ENCODE measurements around the gene LIN9.
"Not testable (repeated sequence)": the region's sequence is repeated elsewhere in the genome, so short reads cannot be mapped to it uniquely, and the experiment has no call there.

The LIN9 gene

DNA sequence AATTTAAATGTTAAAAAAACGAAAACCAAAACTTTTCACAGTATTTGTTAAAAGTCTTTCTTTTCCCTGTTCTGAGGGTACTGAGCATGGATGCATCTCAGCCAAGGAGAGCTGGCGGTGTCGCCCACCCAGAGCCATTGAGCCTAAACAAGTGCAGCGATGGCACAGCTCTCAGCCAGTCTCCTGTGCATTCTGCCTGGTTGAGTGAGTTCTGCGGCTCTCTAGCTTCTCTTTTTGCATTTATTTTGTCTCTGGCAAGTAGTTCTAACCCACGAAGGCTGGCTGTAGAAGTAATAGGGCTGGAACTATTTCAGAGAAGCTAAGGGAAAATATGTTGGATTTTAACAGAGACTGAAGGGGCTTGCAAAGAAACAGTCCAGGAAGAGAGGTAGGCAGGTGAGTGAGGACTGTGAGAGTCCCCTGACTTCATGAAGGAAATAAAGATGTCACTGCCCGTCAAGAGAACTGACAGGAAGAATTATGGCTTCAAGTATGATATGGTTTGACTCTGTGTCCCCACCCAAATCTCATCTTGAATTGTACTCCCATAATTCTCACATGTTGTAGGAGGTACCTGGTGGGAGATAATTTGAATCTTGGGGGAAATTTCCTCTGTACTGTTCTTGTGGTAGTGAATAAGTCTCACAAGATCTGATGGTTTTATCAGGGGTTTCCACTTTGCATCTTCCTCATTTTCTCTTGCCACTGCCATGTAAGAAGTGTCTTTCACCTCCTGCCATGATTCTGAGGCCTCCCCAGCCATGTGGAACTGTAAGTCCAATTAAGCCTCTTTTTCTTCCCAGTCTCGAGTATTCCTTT, 35.7 kb upstream of the LIN9 start:
- 77 to 82% methylated on average over 7 to 8 of the region's 8 CpGs for WGBS, 2 experiments
- Histone ChIP-seq H3K27me3 (ENCODE audit: control insufficient read depth, insufficient read depth, low read length, poor library complexity, severe bottlenecking) (no peaks in the 10 kb centered on the region), H3K4me1 (ENCODE audit: control insufficient read depth, insufficient read depth, low read length) (no peaks in the 10 kb centered on the region), H3K4me3 (ENCODE audit: insufficient read depth, low read depth, low read length) (no peak overlapping the region), H3K9me3 (ENCODE audit: control insufficient read depth, low read length) (no peaks in the 10 kb centered on the region), H3K27ac (ENCODE audit: insufficient read depth, low read depth, low read length, poor library complexity, severe bottlenecking) (no peak overlapping the region), H3K36me3 (ENCODE audit: control insufficient read depth, insufficient read depth, low read length) (no peaks in the 10 kb centered on the region)

DNA sequence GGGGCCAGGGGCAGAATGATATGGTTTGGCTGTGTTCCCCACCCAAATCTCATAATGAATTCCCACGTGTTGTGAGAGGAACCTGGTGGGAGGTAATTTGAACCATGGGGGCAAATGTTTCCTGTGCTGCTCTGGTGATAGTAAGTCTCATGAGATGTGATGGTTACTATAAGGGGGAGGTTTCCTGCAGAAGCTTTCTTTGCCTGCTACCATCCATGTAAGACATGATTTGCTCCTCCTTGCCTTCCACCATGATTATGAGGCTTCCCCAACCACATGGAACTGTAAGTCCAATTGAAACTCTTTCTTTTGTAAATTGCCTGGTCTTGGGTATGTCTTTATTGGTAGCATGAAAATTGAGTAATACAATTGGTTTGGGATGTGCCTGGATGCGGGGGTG, 33.7 kb upstream of the LIN9 start:
- H3K4me3 ChIP-seq (ENCODE audit: insufficient read depth, low read depth, low read length), result no peak overlapping the region
- WGBS, 2 experiments, result 89 to 96% methylated on average over 1 of the region's 2 CpGs
- H3K27ac ChIP-seq (ENCODE audit: insufficient read depth, low read depth, low read length, poor library complexity, severe bottlenecking), result no peak overlapping the region
- no peaks in the 10 kb centered on the region for H3K9me3 ChIP-seq (ENCODE audit: control insufficient read depth, low read length)
- no peaks in the 10 kb centered on the region for H3K4me1 ChIP-seq (ENCODE audit: control insufficient read depth, insufficient read depth, low read length)
- H3K27me3 ChIP-seq (ENCODE audit: control insufficient read depth, insufficient read depth, low read length, poor library complexity, severe bottlenecking), result no peaks in the 10 kb centered on the region
- no peaks in the 10 kb centered on the region for H3K36me3 ChIP-seq (ENCODE audit: control insufficient read depth, insufficient read depth, low read length)

DNA sequence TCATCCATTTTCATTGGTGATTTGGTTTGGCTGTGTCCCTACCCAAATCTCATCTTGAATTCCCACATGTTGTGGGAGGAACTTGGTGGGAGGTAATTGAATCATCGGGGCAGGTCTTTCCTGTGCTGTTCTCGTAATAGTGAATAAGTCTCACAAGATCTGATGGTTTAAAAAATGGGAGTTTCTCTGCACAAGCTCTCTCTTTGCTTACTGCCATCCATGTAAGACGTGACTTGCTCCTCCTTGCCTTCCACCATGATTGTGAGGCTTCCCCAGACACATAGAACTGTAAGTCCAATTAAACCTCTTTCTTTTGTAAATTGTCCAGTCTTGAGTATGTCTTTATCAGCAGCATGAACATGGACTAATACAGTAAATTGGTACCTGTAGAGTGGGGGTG, 31.1 kb upstream of the LIN9 start:
- H3K9me3 ChIP-seq (ENCODE audit: control insufficient read depth, low read length), result not testable (repeated sequence)
- 92 to 97% methylated on average over 3 of the region's 3 CpGs for WGBS, 2 experiments

DNA sequence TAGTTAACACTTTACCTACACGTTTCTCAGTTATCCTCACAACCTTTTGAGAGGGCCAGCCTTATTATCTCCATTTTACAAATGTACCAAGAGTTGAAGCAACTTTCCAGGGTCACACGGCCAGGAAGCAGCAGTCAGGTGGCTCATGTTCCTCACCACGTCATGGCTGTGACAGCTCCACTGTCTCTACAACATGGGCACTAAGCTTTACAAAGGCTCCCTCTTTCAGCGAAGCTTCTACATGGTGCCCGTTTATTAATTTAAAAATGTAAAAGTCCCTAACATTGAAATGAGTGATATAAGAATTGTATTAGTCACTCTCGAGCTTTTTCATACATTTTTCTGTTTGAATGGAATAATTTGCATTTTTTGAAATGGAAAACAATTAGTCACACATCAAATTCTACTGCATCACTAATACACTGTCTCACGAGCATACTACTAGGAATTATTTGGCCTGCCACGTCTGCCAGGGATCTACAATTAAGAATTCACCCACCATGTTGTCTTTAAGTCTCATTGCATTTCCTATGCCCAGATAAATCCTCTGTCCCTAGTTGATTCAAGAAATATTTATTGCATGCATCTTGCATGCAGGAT, 28.4 kb upstream of the LIN9 start:
- H3K27ac ChIP-seq (ENCODE audit: insufficient read depth, low read depth, low read length, poor library complexity, severe bottlenecking), result no peak overlapping the region
- H3K9me3 ChIP-seq (ENCODE audit: control insufficient read depth, low read length), result no peaks in the 10 kb centered on the region
- no peaks in the 10 kb centered on the region for H3K36me3 ChIP-seq (ENCODE audit: control insufficient read depth, insufficient read depth, low read length)
- H3K4me1 ChIP-seq (ENCODE audit: control insufficient read depth, insufficient read depth, low read length), result no peaks in the 10 kb centered on the region
- H3K27me3 ChIP-seq (ENCODE audit: control insufficient read depth, insufficient read depth, low read length, poor library complexity, severe bottlenecking), result no peaks in the 10 kb centered on the region
- no peak overlapping the region for H3K4me3 ChIP-seq (ENCODE audit: insufficient read depth, low read depth, low read length)
- WGBS, 2 experiments, result 87 to 89% methylated on average over 7 to 8 of the region's 8 CpGs

More for the DNA sequence above, 31.1 kb upstream of the LIN9 start:
- H3K27ac ChIP-seq (ENCODE audit: insufficient read depth, low read depth, low read length, poor library complexity, severe bottlenecking); H3K4me3 ChIP-seq (ENCODE audit: insufficient read depth, low read depth, low read length); H3K36me3 ChIP-seq (ENCODE audit: control insufficient read depth, insufficient read depth, low read length); H3K27me3 ChIP-seq (ENCODE audit: control insufficient read depth, insufficient read depth, low read length, poor library complexity, severe bottlenecking); H3K4me1 ChIP-seq (ENCODE audit: control insufficient read depth, insufficient read depth, low read length): not testable (repeated sequence)

DNA sequence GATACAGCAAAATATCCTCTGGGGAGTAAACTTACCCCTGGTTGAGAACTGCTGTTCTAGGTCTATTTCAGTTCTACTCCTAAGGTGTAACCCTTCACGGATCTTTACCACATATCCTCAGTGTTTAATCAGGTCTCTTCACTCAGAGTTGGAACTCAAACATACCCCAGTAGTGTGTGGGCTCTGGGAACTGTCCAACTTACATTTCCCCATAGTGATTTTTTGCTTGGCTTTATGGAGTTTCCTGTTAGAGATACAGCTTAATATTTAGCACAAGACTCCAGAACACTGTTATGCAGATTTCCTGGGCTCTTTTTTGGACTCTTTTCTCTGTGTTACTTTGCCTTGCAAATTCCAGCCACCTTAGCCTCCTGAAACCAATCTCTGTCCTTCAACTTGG, 26.7 kb upstream of the LIN9 start:
- H3K4me1 ChIP-seq (ENCODE audit: control insufficient read depth, insufficient read depth, low read length), result no peaks in the 10 kb centered on the region
- 74% methylated on average over 1 of the region's 1 CpG for WGBS, 2 experiments
- no peaks in the 10 kb centered on the region for H3K9me3 ChIP-seq (ENCODE audit: control insufficient read depth, low read length)
- no peak overlapping the region for H3K27ac ChIP-seq (ENCODE audit: insufficient read depth, low read depth, low read length, poor library complexity, severe bottlenecking)
- H3K27me3 ChIP-seq (ENCODE audit: control insufficient read depth, insufficient read depth, low read length, poor library complexity, severe bottlenecking), result no peaks in the 10 kb centered on the region
- H3K4me3 ChIP-seq (ENCODE audit: insufficient read depth, low read depth, low read length), result no peak overlapping the region
- H3K36me3 ChIP-seq (ENCODE audit: control insufficient read depth, insufficient read depth, low read length), result no peaks in the 10 kb centered on the region

DNA sequence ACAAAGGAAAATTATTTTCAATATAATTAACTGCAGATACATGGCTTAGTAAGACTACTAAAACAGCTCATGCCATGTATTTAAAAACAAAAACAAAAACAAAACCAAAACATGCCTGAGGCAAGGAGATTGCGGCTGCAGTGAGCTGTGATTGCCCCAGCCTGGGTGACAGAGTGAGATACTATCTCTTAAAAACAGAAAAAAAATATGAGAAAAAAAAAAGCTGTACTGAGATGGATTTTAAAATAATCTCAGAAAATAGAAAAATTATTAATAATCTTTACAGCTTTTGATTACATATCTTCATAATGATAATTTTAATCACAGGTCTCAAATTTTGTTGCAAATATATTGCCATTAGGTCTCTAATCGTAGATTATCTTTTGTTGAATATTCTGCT, 24.0 kb upstream of the LIN9 start:
- 80% methylated on average over 1 of the region's 2 CpGs; no CpG with 5 or more reads in 1 of the 2 experiments for WGBS, 2 experiments
- Histone ChIP-seq H3K36me3 (ENCODE audit: control insufficient read depth, insufficient read depth, low read length) (no peaks in the 10 kb centered on the region), H3K4me3 (ENCODE audit: insufficient read depth, low read depth, low read length) (no peak overlapping the region), H3K27me3 (ENCODE audit: control insufficient read depth, insufficient read depth, low read length, poor library complexity, severe bottlenecking) (no peaks in the 10 kb centered on the region), H3K4me1 (ENCODE audit: control insufficient read depth, insufficient read depth, low read length) (no peaks in the 10 kb centered on the region), H3K27ac (ENCODE audit: insufficient read depth, low read depth, low read length, poor library complexity, severe bottlenecking) (no peak overlapping the region), H3K9me3 (ENCODE audit: control insufficient read depth, low read length) (no peaks in the 10 kb centered on the region)

DNA sequence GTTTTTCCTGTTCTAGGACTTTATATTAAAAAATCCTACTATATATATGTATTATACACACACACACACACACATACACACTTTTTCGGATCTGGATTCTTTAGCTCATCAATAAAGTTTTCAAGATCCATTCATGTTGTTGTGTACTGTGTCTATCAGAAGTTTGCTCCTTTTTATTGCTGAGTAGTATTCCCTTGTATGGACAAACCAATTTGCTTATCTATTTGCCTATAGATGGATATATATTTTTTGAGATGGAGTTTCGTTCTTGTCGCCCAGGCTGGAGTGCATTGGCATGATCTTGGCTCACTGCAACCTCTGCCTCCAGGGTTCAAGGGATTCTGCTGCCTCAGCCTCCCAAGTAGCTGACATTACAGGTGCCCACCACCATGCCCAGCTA, 20.3 kb upstream of the LIN9 start:
- H3K36me3 ChIP-seq (ENCODE audit: control insufficient read depth, insufficient read depth, low read length), result no peaks in the 10 kb centered on the region
- 95 to 97% methylated on average over 2 to 3 of the region's 3 CpGs for WGBS, 2 experiments
- no peak overlapping the region for H3K4me3 ChIP-seq (ENCODE audit: insufficient read depth, low read depth, low read length)
- H3K27me3 ChIP-seq (ENCODE audit: control insufficient read depth, insufficient read depth, low read length, poor library complexity, severe bottlenecking), result no peaks in the 10 kb centered on the region
- H3K9me3 ChIP-seq (ENCODE audit: control insufficient read depth, low read length), result no peaks in the 10 kb centered on the region
- H3K27ac ChIP-seq (ENCODE audit: insufficient read depth, low read depth, low read length, poor library complexity, severe bottlenecking), result no peak overlapping the region
- no peaks in the 10 kb centered on the region for H3K4me1 ChIP-seq (ENCODE audit: control insufficient read depth, insufficient read depth, low read length)

DNA sequence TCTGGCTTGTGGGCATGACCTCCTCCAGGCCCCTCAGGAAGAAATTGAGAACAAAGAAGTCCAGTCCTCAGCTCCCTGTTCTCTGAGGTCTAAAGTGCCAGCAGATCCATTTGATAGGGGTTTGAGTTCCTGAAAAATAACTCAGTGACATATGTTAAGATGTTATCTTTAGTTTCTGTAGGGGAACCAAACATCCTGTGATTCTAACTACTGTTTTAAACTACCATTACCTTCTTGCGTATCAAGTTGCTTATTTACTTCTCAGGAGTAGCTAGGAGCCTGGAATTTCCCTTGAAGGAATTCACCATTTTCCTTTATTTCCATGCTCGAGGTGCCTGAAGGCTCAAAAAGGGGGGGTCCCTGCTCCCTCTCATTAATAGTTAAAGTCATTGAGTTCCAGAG, 18.8 kb upstream of the LIN9 start:
- H3K4me1 ChIP-seq (ENCODE audit: control insufficient read depth, insufficient read depth, low read length), result no peaks in the 10 kb centered on the region
- no peak overlapping the region for H3K4me3 ChIP-seq (ENCODE audit: insufficient read depth, low read depth, low read length)
- no peaks in the 10 kb centered on the region for H3K36me3 ChIP-seq (ENCODE audit: control insufficient read depth, insufficient read depth, low read length)
- 86 to 88% methylated on average over 2 of the region's 2 CpGs for WGBS, 2 experiments
- H3K27ac ChIP-seq (ENCODE audit: insufficient read depth, low read depth, low read length, poor library complexity, severe bottlenecking), result peak overlapping the region; percentile 26
- no peaks in the 10 kb centered on the region for H3K9me3 ChIP-seq (ENCODE audit: control insufficient read depth, low read length)
- no peaks in the 10 kb centered on the region for H3K27me3 ChIP-seq (ENCODE audit: control insufficient read depth, insufficient read depth, low read length, poor library complexity, severe bottlenecking)

DNA sequence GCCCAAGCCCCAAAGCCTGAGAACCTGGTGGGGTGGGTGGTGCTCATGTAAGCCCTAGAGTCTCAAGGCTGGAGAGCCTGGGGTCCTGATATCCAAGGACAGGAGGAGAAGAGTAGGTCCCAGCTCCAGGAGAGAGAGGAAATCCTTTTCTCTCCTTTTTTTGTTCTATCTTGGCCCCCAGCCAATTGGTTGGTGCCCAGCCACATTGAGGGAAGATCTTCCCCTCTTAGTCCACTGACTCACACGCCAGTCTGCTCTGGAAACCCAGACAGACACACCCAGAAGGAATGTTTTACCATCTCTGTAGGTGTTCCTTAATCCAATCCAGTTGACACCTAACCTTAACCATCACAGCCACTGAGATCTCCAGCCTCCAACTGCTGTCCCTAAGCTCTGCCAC, 16.2 kb upstream of the LIN9 start:
- H3K36me3 ChIP-seq (ENCODE audit: control insufficient read depth, insufficient read depth, low read length), result no peaks in the 10 kb centered on the region
- WGBS, 2 experiments, result 81 to 95% methylated on average over 1 of the region's 1 CpG

DNA sequence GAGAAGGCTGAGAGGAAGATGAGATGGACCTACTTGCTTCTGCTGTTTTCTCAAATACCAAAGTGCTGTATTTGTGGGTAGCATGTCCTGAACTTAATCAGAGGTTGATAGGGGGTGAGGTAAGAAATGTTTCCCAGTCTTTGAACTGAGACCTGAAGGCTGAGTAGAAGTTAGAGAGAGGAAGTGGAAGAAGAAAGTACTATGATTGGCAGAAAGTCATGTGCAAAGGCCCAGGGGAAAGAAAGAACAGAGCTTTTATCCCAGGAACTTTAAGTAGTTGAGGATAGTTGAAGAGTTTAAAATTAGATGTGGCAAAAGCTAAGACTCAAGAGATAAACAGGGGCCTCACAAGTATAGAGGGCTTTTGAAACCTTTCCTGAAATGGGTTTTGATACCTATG, 15.5 kb upstream of the LIN9 start:
- Histone ChIP-seq H3K36me3 (ENCODE audit: control insufficient read depth, insufficient read depth, low read length) (no peaks in the 10 kb centered on the region), H3K9me3 (ENCODE audit: control insufficient read depth, low read length) (no peaks in the 10 kb centered on the region), H3K27ac (ENCODE audit: insufficient read depth, low read depth, low read length, poor library complexity, severe bottlenecking) (no peak overlapping the region), H3K4me1 (ENCODE audit: control insufficient read depth, insufficient read depth, low read length) (no peaks in the 10 kb centered on the region), H3K4me3 (ENCODE audit: insufficient read depth, low read depth, low read length) (no peak overlapping the region), H3K27me3 (ENCODE audit: control insufficient read depth, insufficient read depth, low read length, poor library complexity, severe bottlenecking) (no peaks in the 10 kb centered on the region)

More for the DNA sequence above, 16.2 kb upstream of the LIN9 start:
- H3K9me3 ChIP-seq (ENCODE audit: control insufficient read depth, low read length), result no peaks in the 10 kb centered on the region
- no peak overlapping the region for H3K4me3 ChIP-seq (ENCODE audit: insufficient read depth, low read depth, low read length)
- no peak overlapping the region for H3K27ac ChIP-seq (ENCODE audit: insufficient read depth, low read depth, low read length, poor library complexity, severe bottlenecking)
- no peaks in the 10 kb centered on the region for H3K4me1 ChIP-seq (ENCODE audit: control insufficient read depth, insufficient read depth, low read length)
- no peaks in the 10 kb centered on the region for H3K27me3 ChIP-seq (ENCODE audit: control insufficient read depth, insufficient read depth, low read length, poor library complexity, severe bottlenecking)
